A549 (cell line): Measurements from ENCODE around the gene POP5.

ENCODE experiments used
- CTCF ChIP-seq: fragments of >200 bp; sonication (Bioruptor Twin); formaldehyde crosslinking; IDR thresholded peaks from 3 replicates; pipeline ENCODE4 v1.5.1; 2016
- EP300 ChIP-seq, 2 experiments: fragments of >200 bp; sonication (Bioruptor Twin); formaldehyde crosslinking; IDR thresholded peaks; 2 replicates in 1 of 2; 3 replicates in 1 of 2; pipeline ENCODE4 v1.6.1; 2016 to 2017
- POLR2A ChIP-seq: IDR thresholded peaks from 2 replicates; pipeline ENCODE4 v1.6.1; 2012; ENCODE audit warnings: mild to moderate bottlenecking, low read length

- no peak for TF ChIP-seq CTCF
- no peak for TF ChIP-seq POLR2A
- no peak for TF ChIP-seq EP300 (IDR thresholded peaks at IDR 0.05)
Measured at GRCh38 chr12:120538281-120539156, 42.7 kb downstream of the POP5 start.
